Endothelial cell of umbilical vein (primary cell): ENCODE data around the gene PAN3. TPM values are rescaled to one million over a fixed set of nuclear protein-coding genes. Genes with fewer than 3 reads are reported as not detected.
A peak's percentile ranks its signal among the peaks of the same experiment; 100 is the strongest.

Experiments
- BruUV-seq: library from RNA; stranded (reverse); fragments of 400-500 nt; replicated peaks from 2 replicates; lab custom pipeline; 2021; lab: Mats Ljungman, UMichigan
- CTCF ChIA-PET: fragments of 300-600, 350-600 bp; sonication (Branson Sonifier 250); formaldehyde crosslinking; loops from one replicate; lab custom pipeline; 2021; ENCODE audit warnings: antibody characterized with exemption, inconsistent platforms; lab: Charles Lee
- POLR2A ChIA-PET: fragments of 300-600, 350-600 bp; sonication (Branson Sonifier 250); formaldehyde crosslinking; loops from one replicate; lab custom pipeline; 2021; ENCODE audit warnings: antibody characterized with exemption, inconsistent platforms; lab: Charles Lee
- DNase-seq: peaks from one replicate; pipeline ENCODE4 v3.0.0-alpha.2; 2011; ENCODE audit warnings: low read depth, low spot score
- FAIRE-seq: peaks from 2 replicates; lab custom pipeline; 2011; peaks lifted over from hg19 to GRCh38; lab: Jason Lieb, UNC
- H2AFZ ChIP-seq: 2 replicates; pipeline ENCODE4 v1.6.0; 2012; ENCODE audit warnings: low read depth, low read length, control low read depth, inconsistent platforms
- H3K27ac ChIP-seq: 2 replicates; pipeline ENCODE4 v1.5.1; 2011; ENCODE audit warnings: low read depth, mild to moderate bottlenecking, control low read depth, low read length, moderate library complexity; ENCODE audit not compliant: insufficient read depth
- H3K27me3 ChIP-seq, 2 experiments: 2 replicates each; pipeline versions ENCODE4 v1.6.0 to v1.6.1; 2011; ENCODE audit warnings: low read length in 2 of 2, mixed read lengths in 1 of 2; ENCODE audit not compliant: control insufficient read depth in 2 of 2, insufficient read depth in 2 of 2
- H3K36me3 ChIP-seq, 2 experiments: 2 replicates in 1 of 2; 3 replicates in 1 of 2; pipeline ENCODE4 v1.5.1; 2011; ENCODE audit warnings: low read length in 2 of 2, mild to moderate bottlenecking in 1 of 2, moderate library complexity in 1 of 2; ENCODE audit not compliant: control insufficient read depth in 2 of 2, insufficient read depth in 2 of 2; ENCODE audit errors: extremely low read depth in 1 of 2
- H3K4me1 ChIP-seq: 3 replicates; pipeline ENCODE4 v1.5.1; 2011; ENCODE audit warnings: mild to moderate bottlenecking, low read length; ENCODE audit not compliant: control insufficient read depth, insufficient read depth; ENCODE audit errors: extremely low read depth
- H3K4me2 ChIP-seq: 2 replicates; pipeline ENCODE4 v1.6.1; 2011; ENCODE audit warnings: low read length, control low read depth, mixed read lengths; ENCODE audit not compliant: insufficient read depth
- H3K4me3 ChIP-seq, 3 experiments: fragments of 200-600 bp in 1 of 3; sonication (generic), shearing (Covaris generic) in 1 of 3; replicated peaks in 1 of 3; 2 replicates each; pipeline ENCODE4 v1.5.1; 2011 to 2016; ENCODE audit warnings: control low read depth in 3 of 3, low read length in 3 of 3, mild to moderate bottlenecking in 2 of 3, inconsistent platforms in 1 of 3, low read depth in 1 of 3, moderate library complexity in 1 of 3; ENCODE audit not compliant: insufficient read depth in 1 of 3
- H3K79me2 ChIP-seq: 2 replicates; pipeline ENCODE4 v1.6.0; 2012; ENCODE audit warnings: low read length, inconsistent platforms; ENCODE audit not compliant: control insufficient read depth, insufficient read depth
- H3K9ac ChIP-seq: replicated peaks from 2 replicates; pipeline ENCODE3; 2011; ENCODE audit warnings: low read length, control low read depth; ENCODE audit not compliant: insufficient read depth; ENCODE audit errors: extremely low read depth
- H3K9me1 ChIP-seq: replicated peaks from 3 replicates; pipeline ENCODE4 v1.6.0; 2011; ENCODE audit warnings: mild to moderate bottlenecking, low read length; ENCODE audit not compliant: control insufficient read depth, insufficient read depth; ENCODE audit errors: extremely low read depth
- H3K9me3 ChIP-seq: replicated peaks from 2 replicates; pipeline ENCODE4 v1.5.1; 2012; ENCODE audit warnings: low read length, inconsistent platforms; ENCODE audit not compliant: control insufficient read depth, insufficient read depth
- H4K20me1 ChIP-seq: replicated peaks from 2 replicates; pipeline ENCODE3; 2011; ENCODE audit warnings: mild to moderate bottlenecking, low read length; ENCODE audit not compliant: control insufficient read depth, insufficient read depth; ENCODE audit errors: extremely low read depth
- GATA2 ChIP-seq: IDR thresholded peaks from 2 replicates; pipeline ENCODE4 v1.7.0; 2011; ENCODE audit warnings: low read depth, mild to moderate bottlenecking, moderate library complexity, mixed read lengths, low read length; ENCODE audit not compliant: insufficient read length, insufficient read depth
- JUN ChIP-seq: IDR thresholded peaks from 2 replicates; pipeline ENCODE4 v1.6.1; 2011; ENCODE audit warnings: borderline replicate concordance, low read depth; ENCODE audit not compliant: insufficient read length, insufficient read depth
- MYC ChIP-seq: IDR thresholded peaks from one replicate; pipeline ENCODE4 v1.6.1; 2011; ENCODE audit warnings: mild to moderate bottlenecking, low read depth, low read length
- POLR2A ChIP-seq: IDR thresholded peaks from 2 replicates; pipeline ENCODE4 v1.6.1; 2012; ENCODE audit warnings: low read depth, mild to moderate bottlenecking, control low read depth, low read length
- POLR2AphosphoS5 ChIP-seq: IDR thresholded peaks from 2 replicates; pipeline ENCODE4 v1.6.1; 2012; ENCODE audit warnings: low read depth, mild to moderate bottlenecking, control low read depth, low read length, moderate library complexity; ENCODE audit not compliant: insufficient read depth
- dilution Hi-C: fragments of 300-500 bp; cut with MboI; formaldehyde crosslinking; loops from one replicate; pipeline ENCODE4 v1.15.0; 2019; ENCODE audit warnings: low sequenced_read_pairs; ENCODE audit not compliant: extremely low pct_ligation_motif_present
- intact Hi-C: fragments of 100-400 bp; cut with micrococcal nuclease; formaldehyde crosslinking; loops from one replicate; pipeline ENCODE4 v1.10.0; 2022
- polyA plus RNA-seq, 4 experiments: library from polyadenylated mRNA; depleted of rRNA in 3 of 4; stranded (reverse) in 3 of 4; unstranded in 1 of 4; fragments of >200 nt; gene quantifications; 2 replicates each; pipeline versions ENCODE4 v1.2.1 to v1.2.3, GENCODE V29; 2011 to 2012; ENCODE audit warnings: missing spikeins in 1 of 4
- total RNA-seq: library from RNA; stranded (reverse); gene quantifications from 2 replicates; pipeline ENCODE4 v1.2.3, GENCODE V29; 2021
- TF ChIP-seq, protein P1 (sequence below), 2 donors: IDR thresholded peaks; 1 replicate in 1 of 2; 2 replicates in 1 of 2; pipeline ENCODE4 v1.5.1; 2011; ENCODE audit warnings: low read length in 2 of 2, mild to moderate bottlenecking in 2 of 2, moderate library complexity in 2 of 2, control low read depth in 1 of 2, inconsistent platforms in 1 of 2, low read depth in 1 of 2; ENCODE audit not compliant: insufficient read depth in 1 of 2; ENCODE audit errors: extremely low read depth in 1 of 2
- TF ChIP-seq, protein P2 (sequence below): IDR thresholded peaks from 2 replicates; pipeline ENCODE4 v1.6.1; 2011; ENCODE audit not compliant: insufficient read depth, insufficient read length

Gene PAN3
- total and polyA plus RNA-seq, 2 donors (not counting 3 experiments of a cell fraction or from before 2014, with no cell fraction given) = 8.5 to 31.9 TPM

- dilution Hi-C loops (no loop called here), intact Hi-C loops (no loop called here)
- H3K4me2 ChIP-seq = no peak overlapping the region
- no peaks in the 10 kb centered on the region for H3K9me3 ChIP-seq
- no peak overlapping the region for H3K4me3 ChIP-seq
- no peaks in the 10 kb centered on the region for H3K79me2 ChIP-seq
- DNase-seq = peak; percentile 63
- FAIRE-seq = peak; percentile 68
- H3K9me1 ChIP-seq = no peaks in the 10 kb centered on the region
- H3K36me3 ChIP-seq = no peaks in the 10 kb centered on the region
- H3K27me3 ChIP-seq = no peaks in the 10 kb centered on the region
- BruUV-seq = no TSS peak
- POLR2A ChIA-PET = no interaction called here
- no peak overlapping the region for H3K27ac ChIP-seq
- TF ChIP-seq, protein P1, sequence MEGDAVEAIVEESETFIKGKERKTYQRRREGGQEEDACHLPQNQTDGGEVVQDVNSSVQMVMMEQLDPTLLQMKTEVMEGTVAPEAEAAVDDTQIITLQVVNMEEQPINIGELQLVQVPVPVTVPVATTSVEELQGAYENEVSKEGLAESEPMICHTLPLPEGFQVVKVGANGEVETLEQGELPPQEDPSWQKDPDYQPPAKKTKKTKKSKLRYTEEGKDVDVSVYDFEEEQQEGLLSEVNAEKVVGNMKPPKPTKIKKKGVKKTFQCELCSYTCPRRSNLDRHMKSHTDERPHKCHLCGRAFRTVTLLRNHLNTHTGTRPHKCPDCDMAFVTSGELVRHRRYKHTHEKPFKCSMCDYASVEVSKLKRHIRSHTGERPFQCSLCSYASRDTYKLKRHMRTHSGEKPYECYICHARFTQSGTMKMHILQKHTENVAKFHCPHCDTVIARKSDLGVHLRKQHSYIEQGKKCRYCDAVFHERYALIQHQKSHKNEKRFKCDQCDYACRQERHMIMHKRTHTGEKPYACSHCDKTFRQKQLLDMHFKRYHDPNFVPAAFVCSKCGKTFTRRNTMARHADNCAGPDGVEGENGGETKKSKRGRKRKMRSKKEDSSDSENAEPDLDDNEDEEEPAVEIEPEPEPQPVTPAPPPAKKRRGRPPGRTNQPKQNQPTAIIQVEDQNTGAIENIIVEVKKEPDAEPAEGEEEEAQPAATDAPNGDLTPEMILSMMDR (IDR thresholded peaks at IDR 0.05; ENCODE audit: extremely low read depth in 1 of 2, insufficient read depth in 1 of 2, low read depth in 1 of 2, low read length in 2 of 2) = no peak
- TF ChIP-seq GATA2 (no peak), POLR2AphosphoS5 (no peak), MYC (no peak), JUN (no peak), POLR2A (no peak)
- TF ChIP-seq, protein P2, sequence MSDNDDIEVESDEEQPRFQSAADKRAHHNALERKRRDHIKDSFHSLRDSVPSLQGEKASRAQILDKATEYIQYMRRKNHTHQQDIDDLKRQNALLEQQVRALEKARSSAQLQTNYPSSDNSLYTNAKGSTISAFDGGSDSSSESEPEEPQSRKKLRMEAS = no peak
- no peak overlapping the region for H2AFZ ChIP-seq
- H3K9ac ChIP-seq = no peak overlapping the region
- H4K20me1 ChIP-seq = no peaks in the 10 kb centered on the region
- CTCF ChIA-PET = interaction anchor here (1.0 kb wide), 1 partner anchor 47 kb away, joined by 3 read pairs; no protein-coding TSS in a partner anchor
- H3K4me1 ChIP-seq = peaks cover 76% of the 10 kb centered on the region
These were observed 195.0 kb downstream of the PAN3 start for GRCh38 chr13:28333204-28333881.
